ENCODE data around the gene NOXRED1.

Gene NOXRED1, protein sequence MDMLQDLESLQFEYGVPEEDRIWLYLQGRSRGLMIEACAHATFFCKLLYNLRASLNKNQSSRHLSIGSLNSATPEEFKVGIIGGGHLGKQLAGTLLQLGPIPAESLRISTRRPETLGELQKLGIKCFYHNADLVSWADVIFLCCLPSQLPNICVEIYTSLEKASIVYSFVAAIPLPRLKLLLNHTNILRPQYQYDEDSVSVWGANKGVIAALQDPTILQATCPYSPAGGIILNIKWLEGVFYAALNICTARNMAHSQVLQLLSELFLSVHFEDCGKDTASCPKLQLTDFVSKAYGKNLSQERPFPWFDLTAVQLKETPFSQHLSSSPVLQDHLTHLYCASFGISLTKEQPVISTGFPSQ

GRCh38 chr14:77423423-77423822 is at the start of gene NOXRED1:
TSS of gene NOXRED1 (minus strand) at chr14:77423523. CDS start at chr14:77422889, 634 bp downstream.
- TF ChIP-seq CEBPB (IDR thresholded peaks at IDR 0.05) (no peak), ZBTB7A (IDR thresholded peaks at IDR 0.05; ENCODE audit: low read depth) (no peak), EP300 (IDR thresholded peaks at IDR 0.05; ENCODE audit: borderline replicate concordance) (no peak), TAF1 (IDR thresholded peaks at IDR 0.05; ENCODE audit: low read depth) (no peak), RAD21 (IDR thresholded peaks at IDR 0.05; ENCODE audit: low read depth) (no peak), CREB1 (IDR thresholded peaks at IDR 0.05; ENCODE audit: low read depth) (no peak), YY1 (IDR thresholded peaks at IDR 0.05; ENCODE audit: low read depth) (no peak), MAX (IDR thresholded peaks at IDR 0.05) (no peak), NFIC (IDR thresholded peaks at IDR 0.05) (no peak), TEAD4 (IDR thresholded peaks at IDR 0.05) (no peak), TCF12 (IDR thresholded peaks at IDR 0.05; ENCODE audit: low read depth) (no peak), FOXM1 (IDR thresholded peaks at IDR 0.05; ENCODE audit: borderline replicate concordance, low read depth) (no peak), EGR1 (IDR thresholded peaks at IDR 0.05) (no peak)
- TF ChIP-seq, protein P1, sequence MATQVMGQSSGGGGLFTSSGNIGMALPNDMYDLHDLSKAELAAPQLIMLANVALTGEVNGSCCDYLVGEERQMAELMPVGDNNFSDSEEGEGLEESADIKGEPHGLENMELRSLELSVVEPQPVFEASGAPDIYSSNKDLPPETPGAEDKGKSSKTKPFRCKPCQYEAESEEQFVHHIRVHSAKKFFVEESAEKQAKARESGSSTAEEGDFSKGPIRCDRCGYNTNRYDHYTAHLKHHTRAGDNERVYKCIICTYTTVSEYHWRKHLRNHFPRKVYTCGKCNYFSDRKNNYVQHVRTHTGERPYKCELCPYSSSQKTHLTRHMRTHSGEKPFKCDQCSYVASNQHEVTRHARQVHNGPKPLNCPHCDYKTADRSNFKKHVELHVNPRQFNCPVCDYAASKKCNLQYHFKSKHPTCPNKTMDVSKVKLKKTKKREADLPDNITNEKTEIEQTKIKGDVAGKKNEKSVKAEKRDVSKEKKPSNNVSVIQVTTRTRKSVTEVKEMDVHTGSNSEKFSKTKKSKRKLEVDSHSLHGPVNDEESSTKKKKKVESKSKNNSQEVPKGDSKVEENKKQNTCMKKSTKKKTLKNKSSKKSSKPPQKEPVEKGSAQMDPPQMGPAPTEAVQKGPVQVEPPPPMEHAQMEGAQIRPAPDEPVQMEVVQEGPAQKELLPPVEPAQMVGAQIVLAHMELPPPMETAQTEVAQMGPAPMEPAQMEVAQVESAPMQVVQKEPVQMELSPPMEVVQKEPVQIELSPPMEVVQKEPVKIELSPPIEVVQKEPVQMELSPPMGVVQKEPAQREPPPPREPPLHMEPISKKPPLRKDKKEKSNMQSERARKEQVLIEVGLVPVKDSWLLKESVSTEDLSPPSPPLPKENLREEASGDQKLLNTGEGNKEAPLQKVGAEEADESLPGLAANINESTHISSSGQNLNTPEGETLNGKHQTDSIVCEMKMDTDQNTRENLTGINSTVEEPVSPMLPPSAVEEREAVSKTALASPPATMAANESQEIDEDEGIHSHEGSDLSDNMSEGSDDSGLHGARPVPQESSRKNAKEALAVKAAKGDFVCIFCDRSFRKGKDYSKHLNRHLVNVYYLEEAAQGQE (IDR thresholded peaks at IDR 0.05; ENCODE audit: low read depth) = no peak
- TF ChIP-seq, protein P2, sequence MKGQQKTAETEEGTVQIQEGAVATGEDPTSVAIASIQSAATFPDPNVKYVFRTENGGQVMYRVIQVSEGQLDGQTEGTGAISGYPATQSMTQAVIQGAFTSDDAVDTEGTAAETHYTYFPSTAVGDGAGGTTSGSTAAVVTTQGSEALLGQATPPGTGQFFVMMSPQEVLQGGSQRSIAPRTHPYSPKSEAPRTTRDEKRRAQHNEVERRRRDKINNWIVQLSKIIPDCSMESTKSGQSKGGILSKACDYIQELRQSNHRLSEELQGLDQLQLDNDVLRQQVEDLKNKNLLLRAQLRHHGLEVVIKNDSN (IDR thresholded peaks at IDR 0.05) = no peak

DNA sequence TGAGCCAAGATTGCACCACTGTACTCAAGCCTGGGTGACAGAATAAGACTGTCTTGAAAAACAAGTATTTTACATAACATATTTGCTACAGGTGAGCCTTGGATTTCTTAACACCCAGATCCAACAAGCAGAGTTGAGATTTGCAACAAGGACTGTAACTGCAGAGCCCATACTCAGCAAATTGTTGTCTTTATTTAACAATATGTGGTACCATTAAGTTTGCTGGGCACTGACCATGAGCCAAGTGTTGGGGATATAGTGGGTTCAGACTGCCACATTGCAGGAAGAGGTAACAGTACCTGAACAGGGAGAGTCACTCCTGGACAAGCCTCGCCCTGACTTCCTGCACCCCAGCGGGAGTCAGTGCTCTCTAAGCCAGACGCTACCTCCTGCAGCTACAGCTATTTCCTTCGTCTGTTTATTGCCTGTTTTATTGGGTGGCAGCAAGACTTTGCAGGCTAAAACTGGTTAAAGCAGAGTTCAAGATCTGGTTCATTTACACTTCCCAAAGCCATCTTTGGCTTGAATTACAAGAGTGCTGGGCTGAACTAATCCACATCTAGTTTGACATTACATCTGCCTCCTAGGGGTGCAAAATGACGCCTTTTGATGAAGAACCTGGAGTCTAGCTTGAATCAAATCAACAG is 47.0 kb upstream of the NOXRED1 start:
- TF ChIP-seq CEBPB (IDR thresholded peaks at IDR 0.05) (no peak), FOXM1 (IDR thresholded peaks at IDR 0.05; ENCODE audit: borderline replicate concordance, low read depth) (no peak), EP300 (IDR thresholded peaks at IDR 0.05; ENCODE audit: borderline replicate concordance) (peak; percentile 47; the same call in 1 of the 2 replicates), TCF12 (IDR thresholded peaks at IDR 0.05; ENCODE audit: low read depth) (peak; percentile 26; the same call in 1 of the 2 replicates), RAD21 (IDR thresholded peaks at IDR 0.05; ENCODE audit: low read depth) (no peak), YY1 (IDR thresholded peaks at IDR 0.05; ENCODE audit: low read depth) (no peak), TEAD4 (IDR thresholded peaks at IDR 0.05) (peak; percentile 47; the same call in 1 of the 2 replicates), NFIC (IDR thresholded peaks at IDR 0.05) (0 out of 2 replicates have a peak, but pooled peaks have one; percentile 22), MAX (IDR thresholded peaks at IDR 0.05) (peak; percentile 37; the same call in 1 of the 2 replicates), ZBTB7A (IDR thresholded peaks at IDR 0.05; ENCODE audit: low read depth) (no peak), EGR1 (IDR thresholded peaks at IDR 0.05) (no peak), CREB1 (IDR thresholded peaks at IDR 0.05; ENCODE audit: low read depth) (no peak), TAF1 (IDR thresholded peaks at IDR 0.05; ENCODE audit: low read depth) (no peak)
- TF ChIP-seq, protein P1 (IDR thresholded peaks at IDR 0.05; ENCODE audit: low read depth) = no peak
- TF ChIP-seq, protein P2 (IDR thresholded peaks at IDR 0.05) = no peak

DNA sequence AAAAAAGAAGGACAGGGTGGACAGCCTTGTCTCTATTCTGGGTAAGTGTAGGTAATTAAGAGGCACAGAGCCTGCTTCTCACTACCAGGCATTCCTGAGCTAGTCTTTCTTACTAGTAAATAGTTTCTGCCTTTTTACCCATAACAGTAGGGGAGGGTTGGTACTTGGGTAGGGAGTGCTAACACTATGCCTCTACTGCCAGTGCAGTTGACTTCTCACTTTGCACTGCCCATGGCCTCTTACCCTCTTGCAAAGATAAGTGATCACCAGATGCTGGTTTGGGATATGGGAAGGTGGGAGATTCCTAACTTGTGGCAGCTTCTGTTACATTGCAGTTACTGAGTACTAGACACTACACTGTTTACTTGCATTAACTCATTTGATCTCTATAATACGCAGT is 46.2 kb upstream of the NOXRED1 start:
- TF ChIP-seq TCF12 (IDR thresholded peaks at IDR 0.05; ENCODE audit: low read depth) (no peak), FOXM1 (IDR thresholded peaks at IDR 0.05; ENCODE audit: borderline replicate concordance, low read depth) (no peak), TAF1 (IDR thresholded peaks at IDR 0.05; ENCODE audit: low read depth) (no peak), EP300 (IDR thresholded peaks at IDR 0.05; ENCODE audit: borderline replicate concordance) (no peak), CREB1 (IDR thresholded peaks at IDR 0.05; ENCODE audit: low read depth) (no peak), CEBPB (IDR thresholded peaks at IDR 0.05) (no peak), YY1 (IDR thresholded peaks at IDR 0.05; ENCODE audit: low read depth) (no peak), MAX (IDR thresholded peaks at IDR 0.05) (no peak), EGR1 (IDR thresholded peaks at IDR 0.05) (no peak), ZBTB7A (IDR thresholded peaks at IDR 0.05; ENCODE audit: low read depth) (no peak)
- TF ChIP-seq, protein P1 (IDR thresholded peaks at IDR 0.05; ENCODE audit: low read depth) = no peak
- TF ChIP-seq, protein P2 (IDR thresholded peaks at IDR 0.05) = no peak
